HG03521 (cell line): ENCODE results near the gene ALDH3B1.

Experiments
- ATAC-seq: cut with Tn5 transposase; IDR thresholded peaks from one replicate; pipeline ENCODE4 v1.9.1; 2021; ENCODE audit warnings: mild to moderate bottlenecking, moderate library complexity; ENCODE audit not compliant: unreplicated experiment

The ALDH3B1 gene

GRCh38 chr11:68042219-68043028 lies 32.3 kb downstream of the ALDH3B1 start:
- no peak for ATAC-seq

GRCh38 chr11:68043029-68043348 lies 32.9 kb downstream of the ALDH3B1 start:
- ATAC-seq = no peak

DNA sequence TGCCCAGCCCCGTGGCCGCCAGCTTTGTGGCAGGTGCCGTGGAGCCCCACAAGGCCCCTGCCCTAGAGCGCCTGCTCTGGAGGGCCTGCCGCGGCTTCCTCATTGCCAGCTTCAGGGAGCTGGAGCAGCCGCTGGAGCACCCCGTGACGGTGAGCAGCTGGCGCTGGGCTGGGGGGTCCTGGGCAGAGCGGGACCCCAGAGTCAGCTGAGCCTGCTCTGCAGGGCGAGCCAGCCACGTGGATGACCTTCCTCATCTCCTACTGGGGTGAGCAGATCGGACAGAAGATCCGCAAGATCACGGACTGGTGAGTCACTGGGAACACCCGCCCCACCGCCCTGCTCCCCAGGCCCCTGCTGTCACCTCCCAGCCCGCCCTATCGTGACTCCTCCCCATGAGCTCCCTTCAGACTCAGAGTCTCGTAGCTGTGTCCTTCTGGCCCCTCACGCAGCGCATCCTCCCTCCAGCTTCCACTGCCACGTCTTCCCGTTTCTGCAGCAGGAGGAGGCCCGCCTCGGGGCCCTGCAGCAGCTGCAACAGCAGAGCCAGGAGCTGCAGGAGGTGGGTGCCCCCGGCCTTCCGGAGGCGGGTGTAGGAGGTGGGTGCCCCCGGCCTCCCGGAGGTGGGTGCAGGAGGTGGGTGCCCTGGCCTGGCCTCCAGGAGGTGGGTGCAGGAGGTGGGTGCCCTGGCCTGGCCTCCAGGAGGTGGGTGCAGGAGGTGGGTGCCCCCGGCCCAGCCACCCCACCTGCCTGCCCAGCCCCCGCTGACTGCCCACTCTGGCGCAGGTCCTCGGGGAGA lies 33.4 kb downstream of the ALDH3B1 start:
- ATAC-seq = no peak

- no peak for ATAC-seq
Observed at GRCh38 chr11:68044145-68044813, 34.2 kb downstream of the ALDH3B1 start.

DNA sequence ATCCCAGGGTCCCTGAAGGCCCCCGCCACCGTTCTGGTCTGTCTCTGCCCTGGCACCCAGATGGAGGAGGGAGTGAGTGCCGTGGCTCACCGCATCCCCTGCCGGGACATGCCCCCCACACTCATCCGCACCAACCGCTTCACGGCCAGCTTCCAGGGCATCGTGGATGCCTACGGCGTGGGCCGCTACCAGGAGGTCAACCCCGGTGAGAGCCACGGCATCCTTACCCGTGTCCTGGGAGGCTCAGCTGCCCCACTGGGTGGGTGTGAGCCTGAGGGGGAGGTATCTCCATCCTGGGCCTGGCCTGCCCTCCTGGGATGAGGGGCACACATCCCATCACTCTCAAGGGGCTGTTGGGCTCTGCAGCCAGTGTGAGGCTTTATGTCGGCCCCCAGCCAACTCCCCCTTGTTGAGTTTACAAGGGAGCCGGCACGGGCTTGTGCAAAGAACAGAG lies 34.8 kb downstream of the ALDH3B1 start:
- ATAC-seq = no peak

GRCh38 chr11:68047437-68048290 lies 37.5 kb downstream of the ALDH3B1 start:
- ATAC-seq = no peak

DNA sequence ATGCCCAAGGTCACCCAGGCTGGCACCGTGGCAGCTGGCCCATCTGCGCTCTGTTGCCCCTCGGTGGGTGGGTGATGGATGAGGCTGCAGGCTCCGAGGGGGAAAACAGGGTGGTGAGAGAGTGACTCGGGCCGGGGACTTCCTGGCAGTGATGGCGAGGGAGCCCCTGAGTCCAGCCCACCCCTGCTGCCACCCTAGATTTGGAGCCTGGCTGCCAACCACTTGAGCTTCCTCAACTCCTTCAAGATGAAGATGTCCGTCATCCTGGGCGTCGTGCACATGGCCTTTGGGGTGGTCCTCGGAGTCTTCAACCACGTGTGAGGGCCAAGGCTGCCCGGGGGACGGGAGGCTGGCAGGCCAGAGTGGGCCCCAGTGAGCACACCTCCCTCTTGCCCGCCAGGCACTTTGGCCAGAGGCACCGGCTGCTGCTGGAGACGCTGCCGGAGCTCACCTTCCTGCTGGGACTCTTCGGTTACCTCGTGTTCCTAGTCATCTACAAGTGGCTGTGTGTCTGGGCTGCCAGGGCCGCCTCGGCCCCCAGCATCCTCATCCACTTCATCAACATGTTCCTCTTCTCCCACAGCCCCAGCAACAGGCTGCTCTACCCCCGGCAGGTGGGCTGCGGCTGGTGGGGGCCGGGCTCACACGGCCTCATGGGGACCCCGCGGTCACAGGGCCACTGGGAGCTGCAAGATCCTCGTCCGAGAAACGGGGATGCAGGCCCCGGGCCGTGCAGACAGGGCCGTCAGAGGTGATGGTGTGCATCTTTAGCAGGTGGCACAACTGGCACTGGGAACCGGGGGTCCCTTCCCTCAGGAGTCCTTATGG lies 38.8 kb downstream of the ALDH3B1 start:
- ATAC-seq = no peak

DNA sequence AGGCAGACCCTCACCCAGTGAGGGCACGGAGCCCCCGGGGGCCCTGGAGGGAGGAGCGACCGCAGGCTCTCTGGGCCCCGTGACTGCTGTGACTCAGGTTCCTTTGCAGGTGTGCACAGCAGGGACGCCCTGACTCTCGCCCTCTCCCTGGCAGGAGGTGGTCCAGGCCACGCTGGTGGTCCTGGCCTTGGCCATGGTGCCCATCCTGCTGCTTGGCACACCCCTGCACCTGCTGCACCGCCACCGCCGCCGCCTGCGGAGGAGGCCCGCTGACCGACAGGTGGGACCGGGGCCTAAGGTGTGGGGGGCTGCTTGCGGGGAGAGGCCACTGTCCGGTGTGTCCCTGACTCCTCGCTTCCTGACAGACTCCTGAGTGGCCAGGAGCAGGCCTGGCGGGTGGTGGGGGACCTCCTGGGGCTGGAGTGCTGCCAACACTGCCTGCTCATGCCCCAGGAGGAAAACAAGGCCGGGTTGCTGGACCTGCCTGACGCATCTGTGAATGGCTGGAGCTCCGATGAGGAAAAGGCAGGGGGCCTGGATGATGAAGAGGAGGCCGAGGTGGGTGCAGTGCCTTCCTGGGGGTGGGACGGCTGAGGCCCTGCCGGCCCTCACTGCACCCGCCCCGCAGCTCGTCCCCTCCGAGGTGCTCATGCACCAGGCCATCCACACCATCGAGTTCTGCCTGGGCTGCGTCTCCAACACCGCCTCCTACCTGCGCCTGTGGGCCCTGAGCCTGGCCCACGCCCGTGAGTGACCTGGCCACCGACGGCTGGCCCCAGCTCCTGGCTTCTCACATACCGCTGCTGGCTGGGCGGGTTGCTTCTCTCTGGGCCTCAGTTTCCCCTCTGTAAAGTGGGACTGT lies 39.6 kb downstream of the ALDH3B1 start:
- ATAC-seq = no peak

DNA sequence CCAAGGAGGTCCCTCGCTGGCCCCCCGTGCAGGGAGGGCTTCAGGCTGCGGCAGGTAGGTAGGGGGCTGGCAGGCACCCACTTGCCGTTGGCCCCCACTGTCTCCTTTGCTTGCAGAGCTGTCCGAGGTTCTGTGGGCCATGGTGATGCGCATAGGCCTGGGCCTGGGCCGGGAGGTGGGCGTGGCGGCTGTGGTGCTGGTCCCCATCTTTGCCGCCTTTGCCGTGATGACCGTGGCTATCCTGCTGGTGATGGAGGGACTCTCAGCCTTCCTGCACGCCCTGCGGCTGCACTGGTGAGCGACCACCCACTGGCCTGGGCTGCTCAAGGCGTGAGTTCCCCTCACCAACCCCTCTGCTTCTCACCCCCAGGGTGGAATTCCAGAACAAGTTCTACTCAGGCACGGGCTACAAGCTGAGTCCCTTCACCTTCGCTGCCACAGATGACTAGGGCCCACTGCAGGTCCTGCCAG lies 40.3 kb downstream of the ALDH3B1 start:
- ATAC-seq = no peak

GRCh38 chr11:68051191-68052136 lies 41.3 kb downstream of the ALDH3B1 start:
- no peak for ATAC-seq

GRCh38 chr11:68052137-68052873 lies 42.2 kb downstream of the ALDH3B1 start:
- no peak for ATAC-seq

DNA sequence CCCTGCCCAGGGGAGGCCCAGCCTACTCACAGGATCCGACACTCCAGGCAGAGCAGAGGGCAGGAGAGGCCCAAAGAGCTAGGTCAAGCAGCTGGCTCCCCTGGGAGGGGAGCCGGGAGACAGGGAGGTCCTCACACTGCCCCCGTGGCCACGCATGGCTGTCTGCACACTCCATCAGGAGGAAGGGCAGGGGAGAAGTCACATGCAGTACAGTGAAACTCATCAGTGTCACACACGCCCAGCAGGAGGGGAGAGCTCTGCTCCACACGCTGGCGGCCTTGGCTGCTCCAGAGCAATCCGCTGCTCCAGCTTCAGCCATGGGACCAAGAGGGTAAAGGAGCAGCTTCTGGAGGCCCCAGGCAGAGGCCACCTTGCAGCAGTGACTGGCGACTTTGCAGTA lies 43.0 kb downstream of the ALDH3B1 start:
- no peak for ATAC-seq

DNA sequence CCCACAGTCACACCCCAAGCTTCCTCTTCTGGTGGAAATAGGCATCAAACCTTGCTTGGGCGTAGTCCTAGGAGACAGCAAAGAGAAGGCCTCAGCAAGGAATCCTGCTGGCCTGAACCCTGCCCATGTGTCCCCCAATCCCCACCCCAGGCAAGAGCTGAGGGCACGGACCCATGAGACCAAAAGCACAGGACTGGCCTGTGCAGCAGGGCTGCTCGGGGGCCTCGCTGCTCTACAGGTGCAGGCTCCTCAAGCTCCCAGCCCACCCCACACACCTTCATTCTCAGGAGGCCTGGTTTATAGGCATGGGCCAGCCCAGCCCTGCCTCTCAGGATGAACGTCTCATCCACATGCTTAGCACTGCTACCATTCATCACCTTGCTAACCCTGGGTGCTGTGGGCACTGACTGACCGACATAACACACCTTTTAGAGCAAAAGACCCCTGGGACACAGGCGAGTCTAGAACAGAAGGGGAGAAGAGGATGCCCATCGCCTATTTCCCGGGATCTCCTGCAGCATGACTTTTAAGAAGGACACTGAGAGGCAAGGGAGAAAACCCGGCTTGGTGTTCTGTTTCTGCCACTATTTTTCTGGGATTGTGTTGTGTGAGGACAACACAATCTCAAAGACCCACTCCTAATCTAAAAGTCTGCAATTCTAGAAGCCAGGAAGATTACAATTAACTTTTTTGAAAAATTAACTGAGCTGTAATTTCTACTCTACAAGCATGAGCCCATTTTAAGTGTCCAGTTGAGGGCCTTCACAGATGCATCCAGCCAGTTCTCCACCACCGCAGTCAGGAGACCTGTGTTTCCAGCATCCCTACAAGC lies 44.1 kb downstream of the ALDH3B1 start:
- ATAC-seq = no peak

DNA sequence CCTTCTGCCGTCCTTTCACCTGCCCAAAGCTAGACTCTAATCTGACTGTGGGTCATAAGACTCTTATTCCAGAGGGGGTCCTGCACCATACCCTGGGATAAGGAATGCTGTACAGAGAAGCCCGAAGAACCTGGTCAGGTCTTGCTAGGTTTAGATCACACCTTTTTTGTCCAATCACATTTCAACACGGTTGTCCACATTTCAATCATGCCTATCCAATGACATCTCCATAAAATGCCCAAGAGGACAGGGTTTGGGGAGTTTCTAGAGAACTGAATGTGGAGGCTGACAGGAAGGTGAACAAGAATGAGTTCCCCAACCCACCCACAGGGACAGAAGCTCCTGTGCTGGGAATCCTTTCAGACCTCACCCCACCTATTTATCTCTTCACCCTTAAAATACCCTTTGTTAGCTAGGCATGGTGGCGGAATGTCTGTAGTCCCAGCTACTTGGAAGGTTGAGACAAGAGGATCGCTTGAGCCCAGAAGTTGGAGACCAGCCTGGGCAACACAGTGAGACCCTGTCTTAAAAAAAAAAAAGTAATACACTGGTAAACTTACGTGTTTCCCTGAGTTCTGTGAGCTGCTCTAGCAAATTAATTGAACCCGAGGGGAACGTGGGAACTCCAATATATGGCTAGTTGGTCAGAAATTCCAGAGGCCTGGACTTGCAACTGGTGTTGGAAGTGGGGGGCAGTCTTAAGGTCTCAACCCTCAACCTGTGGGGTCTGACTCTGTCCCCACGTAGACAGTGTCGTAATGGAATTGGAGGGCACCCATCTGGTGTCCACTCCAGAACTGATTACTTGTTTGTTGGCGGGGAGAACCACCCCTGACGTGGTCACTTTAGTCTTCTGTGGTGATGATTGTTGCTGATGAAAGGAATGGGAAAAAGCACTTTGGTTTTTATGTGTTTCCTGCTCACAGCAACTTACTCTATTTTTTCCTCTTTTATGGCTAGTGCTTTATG lies 46.5 kb downstream of the ALDH3B1 start:
- ATAC-seq = no peak

GRCh38 chr11:68057807-68058206 lies 47.7 kb downstream of the ALDH3B1 start:
- no peak for ATAC-seq
